A673 (cell line): Measurements from ENCODE around the gene TMBIM6. TPM values are rescaled to one million over a fixed set of nuclear protein-coding genes. Genes with fewer than 3 reads are reported as not detected.

Experiments
- BruUV-seq: library from RNA; stranded (reverse); fragments of 400-500 nt; replicated peaks from 2 replicates; lab custom pipeline; 2021; lab: Mats Ljungman, UMichigan
- CTCF ChIA-PET: fragments of 300-600 bp; sonication (Branson Sonifier 250); formaldehyde crosslinking; loops from one replicate; lab custom pipeline; 2022; ENCODE audit warnings: antibody characterized with exemption; lab: Charles Lee
- POLR2A ChIA-PET: fragments of 300-600 bp; sonication (Branson Sonifier 250); formaldehyde crosslinking; loops from one replicate; lab custom pipeline; 2022; ENCODE audit warnings: antibody characterized with exemption; ENCODE audit not compliant: low non-redundant PET; lab: Charles Lee
- DNase-seq: peaks from one replicate; pipeline ENCODE4 v3.0.0-alpha.2; 2015; ENCODE audit warnings: low spot score
- H3K27ac ChIP-seq: fragments of 200-600 bp; sonication (generic); 2 replicates; pipeline ENCODE4 v1.5.1; 2016; ENCODE audit warnings: mixed run types, low read depth, mild to moderate bottlenecking, mixed read lengths, antibody characterized with exemption, low read length; ENCODE audit not compliant: poor library complexity, severe bottlenecking
- H3K27me3 ChIP-seq: fragments of 200-600 bp; sonication (generic); replicated peaks from 2 replicates; pipeline ENCODE4 v1.6.1; 2017; ENCODE audit warnings: mixed run types, low read depth, mild to moderate bottlenecking, mixed read lengths, antibody characterized with exemption, low read length; ENCODE audit not compliant: insufficient read depth, poor library complexity
- H3K36me3 ChIP-seq: fragments of 200-600 bp; sonication (generic); 2 replicates; pipeline ENCODE4 v1.6.1; 2016; ENCODE audit warnings: mixed run types, mild to moderate bottlenecking, mixed read lengths, antibody characterized with exemption, low read length; ENCODE audit not compliant: insufficient read depth, poor library complexity, severe bottlenecking
- H3K4me1 ChIP-seq: fragments of 200-600 bp; sonication (generic); 2 replicates; pipeline ENCODE4 v1.6.1; 2017; ENCODE audit warnings: mixed run types, mild to moderate bottlenecking, mixed read lengths, antibody characterized with exemption, low read length; ENCODE audit not compliant: insufficient read depth, poor library complexity, severe bottlenecking
- H3K4me3 ChIP-seq: fragments of 200-600 bp; sonication (generic); 2 replicates; pipeline ENCODE4 v1.5.1; 2016; ENCODE audit warnings: low read depth, mixed run types, mild to moderate bottlenecking, mixed read lengths, low read length; ENCODE audit not compliant: poor library complexity, severe bottlenecking
- H3K9me3 ChIP-seq: fragments of 200-600 bp; sonication (generic); 2 replicates; pipeline ENCODE4 v1.6.1; 2016; ENCODE audit warnings: mixed run types, low read depth, mild to moderate bottlenecking, mixed read lengths, antibody characterized with exemption, low read length; ENCODE audit not compliant: poor library complexity, severe bottlenecking
- EZH2 ChIP-seq: fragments of 200-600 bp; sonication (generic); IDR thresholded peaks from 2 replicates; pipeline ENCODE4 v1.6.1; 2017; ENCODE audit warnings: borderline replicate concordance, low read depth, mild to moderate bottlenecking, mixed read lengths, antibody characterized with exemption, low read length; ENCODE audit not compliant: poor library complexity, severe bottlenecking
- intact Hi-C: fragments of 100-400 bp; cut with micrococcal nuclease; formaldehyde crosslinking; loops from one replicate; pipeline ENCODE4 v1.10.0; 2022; ENCODE audit not compliant: unreplicated experiment
- total RNA-seq: library from RNA; stranded (reverse); gene quantifications from 2 replicates; pipeline ENCODE4 v1.2.3, GENCODE V29; 2021
- TF ChIP-seq, protein P1 (sequence below): fragments of 300-800, 200-600 bp; sonication (generic); conservative IDR thresholded peaks from 2 replicates; pipeline ENCODE4 v1.5.1; 2017; ENCODE audit warnings: low read depth, mild to moderate bottlenecking, antibody characterized with exemption, low read length, moderate library complexity, mixed read lengths

The TMBIM6 gene
- total RNA-seq, 1 experiment from 2014 or later = 454 TPM

DNA sequence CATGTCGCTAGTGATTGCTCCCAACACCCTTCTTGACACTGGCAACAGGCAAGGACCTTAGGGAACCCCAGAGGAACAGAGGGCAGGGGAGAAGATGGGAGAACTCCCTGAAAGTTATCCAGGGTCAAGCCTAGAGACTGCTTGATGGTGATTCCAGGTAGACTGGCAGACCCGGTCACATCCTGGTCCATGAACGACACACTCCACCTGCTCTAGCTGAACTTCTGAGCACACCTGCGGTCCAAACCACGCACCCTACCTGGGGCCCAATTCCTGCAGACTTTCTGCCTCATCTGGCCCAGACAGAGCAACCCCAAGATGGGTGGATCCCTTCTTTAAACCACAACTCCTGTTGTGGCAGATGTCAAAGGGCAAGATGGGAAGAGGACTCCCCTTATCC, 52.7 kb downstream of the TMBIM6 start:
- TF ChIP-seq EZH2 = no peak
- TF ChIP-seq, protein P1, sequence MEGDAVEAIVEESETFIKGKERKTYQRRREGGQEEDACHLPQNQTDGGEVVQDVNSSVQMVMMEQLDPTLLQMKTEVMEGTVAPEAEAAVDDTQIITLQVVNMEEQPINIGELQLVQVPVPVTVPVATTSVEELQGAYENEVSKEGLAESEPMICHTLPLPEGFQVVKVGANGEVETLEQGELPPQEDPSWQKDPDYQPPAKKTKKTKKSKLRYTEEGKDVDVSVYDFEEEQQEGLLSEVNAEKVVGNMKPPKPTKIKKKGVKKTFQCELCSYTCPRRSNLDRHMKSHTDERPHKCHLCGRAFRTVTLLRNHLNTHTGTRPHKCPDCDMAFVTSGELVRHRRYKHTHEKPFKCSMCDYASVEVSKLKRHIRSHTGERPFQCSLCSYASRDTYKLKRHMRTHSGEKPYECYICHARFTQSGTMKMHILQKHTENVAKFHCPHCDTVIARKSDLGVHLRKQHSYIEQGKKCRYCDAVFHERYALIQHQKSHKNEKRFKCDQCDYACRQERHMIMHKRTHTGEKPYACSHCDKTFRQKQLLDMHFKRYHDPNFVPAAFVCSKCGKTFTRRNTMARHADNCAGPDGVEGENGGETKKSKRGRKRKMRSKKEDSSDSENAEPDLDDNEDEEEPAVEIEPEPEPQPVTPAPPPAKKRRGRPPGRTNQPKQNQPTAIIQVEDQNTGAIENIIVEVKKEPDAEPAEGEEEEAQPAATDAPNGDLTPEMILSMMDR = no peak
- POLR2A ChIA-PET = no interaction called here
- CTCF ChIA-PET = no interaction called here
- Histone ChIP-seq H3K4me3 (no peak overlapping the region), H3K9me3 (no peaks in the 10 kb centered on the region), H3K4me1 (no peaks in the 10 kb centered on the region), H3K27me3 (no peaks in the 10 kb centered on the region), H3K36me3 (peaks cover 3% of the 10 kb centered on the region), H3K27ac (no peak overlapping the region)
- no peak for DNase-seq
- BruUV-seq = no TSS peak
- intact Hi-C loops = no loop called here

DNA sequence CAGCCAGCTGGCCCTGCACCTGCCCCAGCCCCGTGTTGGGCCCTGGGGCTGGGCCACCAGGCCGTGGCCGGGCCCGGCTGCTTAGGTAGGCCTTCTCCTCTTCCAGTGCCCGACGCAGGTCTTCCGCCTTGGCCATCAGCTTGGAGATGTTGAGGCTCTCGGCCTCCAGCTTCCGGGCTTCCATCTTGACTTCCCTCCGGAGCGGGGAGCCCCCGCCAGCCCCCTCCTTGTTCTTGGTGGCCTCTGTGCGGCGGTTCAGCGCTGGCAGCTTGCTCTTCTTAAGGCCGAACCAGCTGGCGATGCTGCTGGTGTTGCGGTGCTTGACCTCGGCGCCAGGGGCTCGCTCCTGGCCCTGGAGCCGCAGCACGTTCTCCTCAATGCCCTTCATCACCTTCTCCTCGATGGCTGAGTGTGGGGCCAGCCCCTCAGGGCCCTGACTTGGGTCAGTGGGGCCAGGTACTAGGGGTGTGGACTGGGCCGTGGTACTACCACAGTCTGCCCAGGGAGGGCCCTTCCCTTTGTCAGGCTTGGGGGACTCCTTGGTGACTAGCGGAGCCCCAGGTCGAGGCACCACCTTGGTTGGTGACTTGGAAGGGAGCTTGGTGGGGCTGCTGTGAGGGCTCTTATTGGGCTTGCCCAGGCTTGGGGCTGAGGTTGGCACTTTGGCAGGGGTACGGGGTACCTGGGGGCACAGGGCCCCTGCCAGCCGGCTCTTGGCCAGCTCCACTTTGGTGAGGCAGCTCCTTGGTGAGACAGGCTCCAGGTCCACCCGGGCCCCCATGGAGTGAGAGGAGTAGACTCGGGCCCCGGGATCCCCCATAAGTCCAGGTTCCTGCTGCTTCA, 53.7 kb downstream of the TMBIM6 start:
- H3K27me3 ChIP-seq = no peaks in the 10 kb centered on the region
- POLR2A ChIA-PET = no interaction called here
- no peak overlapping the region for H3K27ac ChIP-seq
- no peak for DNase-seq
- no TSS peak for BruUV-seq
- TF ChIP-seq, protein P1 = no peak
- no peak for TF ChIP-seq EZH2
- CTCF ChIA-PET = no interaction called here
- intact Hi-C loops = no loop called here
- no peaks in the 10 kb centered on the region for H3K4me1 ChIP-seq
- H3K4me3 ChIP-seq = no peak overlapping the region
- no peaks in the 10 kb centered on the region for H3K9me3 ChIP-seq
- H3K36me3 ChIP-seq = peaks cover 3% of the 10 kb centered on the region

DNA sequence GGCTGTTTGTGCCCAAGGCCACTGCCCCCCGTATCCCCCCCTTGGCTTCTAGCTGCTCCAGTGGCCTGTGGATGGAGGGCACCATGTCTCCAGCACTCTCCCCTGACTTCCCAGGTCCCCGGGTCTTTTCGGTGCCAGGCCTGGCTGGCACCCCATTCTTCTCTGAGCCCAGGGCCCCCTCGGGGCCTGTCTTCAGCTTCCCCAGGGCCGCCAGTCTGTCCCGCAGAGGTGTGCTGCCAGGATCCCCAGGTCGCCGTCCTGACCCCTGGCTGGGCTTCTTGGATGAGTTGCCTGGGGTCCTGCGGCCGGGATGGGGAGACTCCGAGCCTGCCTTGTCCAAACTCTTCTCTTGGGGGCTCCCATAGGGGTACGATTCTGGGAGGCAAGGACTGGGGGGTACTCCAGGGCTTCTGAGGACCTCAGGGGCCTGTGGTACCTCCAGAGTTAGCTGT, 54.3 kb downstream of the TMBIM6 start:
- Histone ChIP-seq H3K36me3 (peaks cover 3% of the 10 kb centered on the region), H3K9me3 (no peaks in the 10 kb centered on the region), H3K4me1 (no peaks in the 10 kb centered on the region), H3K27me3 (no peaks in the 10 kb centered on the region), H3K4me3 (no peak overlapping the region), H3K27ac (no peak overlapping the region)
- ChIA-PET CTCF (no interaction called here), POLR2A (no interaction called here)
- BruUV-seq = no TSS peak
- intact Hi-C loops = no loop called here
- no peak for DNase-seq
- TF ChIP-seq EZH2 = no peak
- TF ChIP-seq, protein P1 = no peak
